GM19043 (cell line): ENCODE results near the gene OSBPL1A.

Experiments used
- ATAC-seq: cut with Tn5 transposase; IDR thresholded peaks from one replicate; pipeline ENCODE4 v1.9.1; 2021; ENCODE audit warnings: low read depth; ENCODE audit not compliant: unreplicated experiment

OSBPL1A gene

GRCh38 chr18:24344509-24344908 is 53.1 kb downstream of the OSBPL1A start:
- ATAC-seq, result no peak

GRCh38 chr18:24342347-24342746 is 55.3 kb downstream of the OSBPL1A start:
- ATAC-seq, result no peak

GRCh38 chr18:24341361-24341760 is 56.3 kb downstream of the OSBPL1A start:
- no peak for ATAC-seq

DNA sequence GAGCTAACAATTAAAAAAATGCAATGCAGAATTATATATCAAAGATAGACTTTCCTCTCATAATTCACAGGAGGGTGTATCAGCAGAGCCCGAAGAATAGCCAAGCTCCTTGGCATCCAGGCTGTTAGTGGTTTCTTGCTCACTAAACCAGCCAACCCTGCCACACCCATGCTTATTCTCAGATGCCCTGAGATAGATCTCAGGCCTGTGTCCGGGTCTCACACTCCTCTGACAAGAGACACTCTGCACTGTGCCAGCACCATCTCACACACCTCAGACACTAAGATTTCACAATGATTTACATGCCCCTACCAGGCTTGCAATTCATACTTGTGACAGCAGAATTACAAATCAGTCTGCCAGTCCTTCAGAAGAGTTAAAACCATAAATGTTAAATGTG is 64.5 kb downstream of the OSBPL1A start:
- no peak for ATAC-seq

GRCh38 chr18:24326211-24326610 is 71.4 kb downstream of the OSBPL1A start:
- no peak for ATAC-seq

DNA sequence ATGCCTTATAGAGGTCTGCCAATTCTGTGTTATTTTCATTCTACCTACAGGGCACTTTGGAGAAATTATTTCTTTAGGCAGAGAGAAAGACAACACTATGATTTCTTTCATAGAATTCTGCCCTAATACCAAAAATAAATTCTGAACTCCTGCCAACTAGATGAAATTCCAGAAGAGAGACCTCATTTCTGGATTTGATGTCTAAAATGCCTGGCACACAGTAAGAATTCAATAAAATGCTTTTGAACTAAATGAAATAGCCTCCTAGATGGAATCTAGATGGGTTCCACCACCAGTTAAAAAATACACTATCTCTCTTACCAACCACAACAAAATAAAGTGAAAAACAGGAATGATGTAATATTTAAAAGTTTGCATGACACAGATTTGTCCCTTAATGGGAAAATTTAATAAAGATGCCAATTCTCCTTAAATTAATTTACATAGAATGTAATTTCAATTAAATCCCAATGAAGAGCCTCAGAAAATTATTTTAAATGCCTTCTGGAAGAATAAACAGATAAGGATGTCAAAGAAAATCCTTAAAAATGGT is 75.0 kb downstream of the OSBPL1A start:
- ATAC-seq, result no peak

- no peak for ATAC-seq
Observed at GRCh38 chr18:24321071-24321470, 76.6 kb downstream of the OSBPL1A start.

GRCh38 chr18:24319757-24320156 is 77.9 kb downstream of the OSBPL1A start:
- no peak for ATAC-seq

DNA sequence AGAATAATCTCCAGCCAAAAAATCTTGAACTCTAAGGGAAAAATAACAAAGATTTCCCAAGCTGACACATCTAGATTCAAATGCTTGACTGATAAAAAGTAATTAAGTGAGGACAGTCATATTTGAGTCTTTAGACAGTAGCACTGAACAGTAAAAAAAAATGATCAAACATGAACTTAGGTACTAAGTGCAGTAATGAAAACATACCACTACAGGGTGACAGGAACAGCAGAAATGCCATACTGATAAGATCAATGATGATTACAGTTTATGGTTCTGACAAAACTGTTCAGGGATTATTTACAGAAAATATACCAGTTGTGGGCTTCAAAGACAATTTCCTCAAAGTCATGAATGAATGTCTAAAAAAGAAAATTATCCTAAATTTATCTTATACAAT is 80.3 kb downstream of the OSBPL1A start:
- ATAC-seq, result no peak

DNA sequence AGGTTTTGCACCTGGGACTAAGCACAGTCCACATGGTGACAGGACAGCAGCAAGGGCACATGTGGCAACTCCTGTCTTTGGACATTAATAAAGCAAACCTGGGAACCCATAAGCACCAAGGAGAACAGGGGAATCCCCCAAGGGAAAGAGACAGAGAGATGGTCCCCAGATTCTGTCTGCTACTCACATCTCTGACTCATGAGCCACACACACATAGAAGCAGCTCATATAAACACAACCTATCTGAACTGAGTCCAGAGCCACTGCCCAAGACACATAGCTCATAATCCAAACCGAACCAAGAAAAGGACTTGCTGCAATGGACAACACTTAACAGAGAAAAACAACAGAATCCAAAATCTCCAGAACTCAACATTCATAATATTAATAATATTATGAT is 82.5 kb downstream of the OSBPL1A start:
- ATAC-seq, result no peak

- no peak for ATAC-seq
Observed at GRCh38 chr18:24306201-24306600, 91.4 kb downstream of the OSBPL1A start.

DNA sequence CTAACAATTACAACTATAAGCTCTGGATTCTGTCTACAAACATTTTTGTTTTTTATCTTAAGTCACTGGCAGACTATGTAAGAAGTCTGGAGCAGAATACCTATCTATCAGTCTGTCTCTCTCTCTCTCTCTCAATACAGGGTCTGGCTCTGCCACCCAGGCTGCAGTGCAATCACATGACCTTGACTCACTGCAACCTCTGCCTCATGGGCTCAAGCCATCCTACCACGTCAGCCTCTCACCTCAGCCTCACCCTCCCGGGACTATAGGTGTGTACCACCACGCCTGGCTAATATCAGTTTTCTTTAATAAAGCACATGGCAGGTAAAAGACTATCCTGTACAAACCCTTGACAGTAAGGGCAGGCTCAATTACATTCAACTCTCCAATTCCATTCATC is 96.9 kb downstream of the OSBPL1A start:
- ATAC-seq, result no peak

GRCh38 chr18:24296276-24296675 is 101.3 kb downstream of the OSBPL1A start:
- ATAC-seq, result no peak

GRCh38 chr18:24293254-24293653 is 104.4 kb downstream of the OSBPL1A start:
- ATAC-seq, result no peak

- no peak for ATAC-seq
Observed at GRCh38 chr18:24278591-24278990, 119.0 kb downstream of the OSBPL1A start.

DNA sequence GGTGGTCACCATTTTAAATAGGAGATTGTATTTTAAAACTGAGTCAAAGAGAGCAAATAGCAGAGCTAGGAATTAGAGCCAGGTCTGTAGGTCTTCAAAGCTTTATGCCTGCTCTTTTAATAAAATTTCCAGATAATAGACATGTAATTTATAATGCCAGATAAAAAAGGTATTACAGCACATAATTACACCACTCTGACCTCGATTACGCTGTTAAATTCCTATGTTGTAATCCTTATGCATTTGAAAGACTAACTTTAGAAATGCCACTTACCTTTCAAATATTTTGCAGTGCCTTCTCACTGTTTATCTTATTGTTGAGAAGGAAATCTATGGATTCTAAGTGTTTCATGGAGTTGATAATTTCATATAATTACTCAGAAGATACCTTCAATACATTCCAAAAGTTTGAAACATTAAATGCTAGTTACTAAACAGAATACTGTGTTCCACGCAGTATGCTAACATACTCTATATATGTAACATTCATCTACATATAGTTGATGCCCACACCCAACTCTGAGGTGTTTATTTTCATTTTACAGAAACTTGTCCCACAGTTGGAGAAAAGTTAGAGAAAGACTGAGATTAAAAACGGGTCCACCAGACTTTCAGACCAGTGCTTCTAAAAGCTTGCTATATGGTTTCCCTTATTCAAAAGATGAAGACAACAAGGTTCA is 120.0 kb downstream of the OSBPL1A start:
- ATAC-seq, result no peak

- ATAC-seq, result no peak
Observed at GRCh38 chr18:24276994-24277393, 120.6 kb downstream of the OSBPL1A start.

DNA sequence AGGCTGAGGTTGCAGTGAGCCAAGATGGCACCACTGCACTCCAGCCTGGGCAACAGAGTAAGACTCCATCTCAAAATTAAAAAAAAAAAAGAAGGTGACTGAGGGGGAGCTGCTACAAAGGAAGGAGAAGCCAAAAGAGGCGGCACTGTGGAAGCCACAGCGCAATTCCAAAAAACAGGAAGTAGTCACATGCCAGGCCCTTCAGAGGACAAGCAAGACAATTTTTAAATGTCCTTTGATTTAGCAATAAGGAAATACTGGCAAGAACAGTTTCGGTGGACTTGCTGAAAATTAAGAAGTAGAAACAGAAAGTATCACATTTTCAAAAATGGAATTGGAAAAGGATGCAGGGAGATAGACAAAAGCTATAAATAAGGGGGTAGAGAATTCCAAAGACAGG is 122.8 kb downstream of the OSBPL1A start:
- no peak for ATAC-seq

GRCh38 chr18:24273596-24273995 is 124.0 kb downstream of the OSBPL1A start:
- no peak for ATAC-seq

DNA sequence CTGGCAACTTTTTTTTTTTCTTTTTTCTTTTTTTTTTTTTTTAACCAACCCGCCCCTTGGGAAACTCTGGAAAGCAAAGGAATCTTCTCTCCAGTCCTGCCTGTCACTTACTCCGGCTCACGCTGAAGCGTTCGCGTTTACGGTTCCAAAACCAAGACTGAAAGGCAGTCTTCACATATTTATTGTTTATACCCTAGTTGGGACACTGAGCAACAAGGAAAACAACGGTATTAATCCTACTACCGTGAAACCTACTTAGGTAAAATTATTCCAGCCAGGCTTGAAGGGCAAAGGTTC is 125.4 kb downstream of the OSBPL1A start:
- no peak for ATAC-seq

DNA sequence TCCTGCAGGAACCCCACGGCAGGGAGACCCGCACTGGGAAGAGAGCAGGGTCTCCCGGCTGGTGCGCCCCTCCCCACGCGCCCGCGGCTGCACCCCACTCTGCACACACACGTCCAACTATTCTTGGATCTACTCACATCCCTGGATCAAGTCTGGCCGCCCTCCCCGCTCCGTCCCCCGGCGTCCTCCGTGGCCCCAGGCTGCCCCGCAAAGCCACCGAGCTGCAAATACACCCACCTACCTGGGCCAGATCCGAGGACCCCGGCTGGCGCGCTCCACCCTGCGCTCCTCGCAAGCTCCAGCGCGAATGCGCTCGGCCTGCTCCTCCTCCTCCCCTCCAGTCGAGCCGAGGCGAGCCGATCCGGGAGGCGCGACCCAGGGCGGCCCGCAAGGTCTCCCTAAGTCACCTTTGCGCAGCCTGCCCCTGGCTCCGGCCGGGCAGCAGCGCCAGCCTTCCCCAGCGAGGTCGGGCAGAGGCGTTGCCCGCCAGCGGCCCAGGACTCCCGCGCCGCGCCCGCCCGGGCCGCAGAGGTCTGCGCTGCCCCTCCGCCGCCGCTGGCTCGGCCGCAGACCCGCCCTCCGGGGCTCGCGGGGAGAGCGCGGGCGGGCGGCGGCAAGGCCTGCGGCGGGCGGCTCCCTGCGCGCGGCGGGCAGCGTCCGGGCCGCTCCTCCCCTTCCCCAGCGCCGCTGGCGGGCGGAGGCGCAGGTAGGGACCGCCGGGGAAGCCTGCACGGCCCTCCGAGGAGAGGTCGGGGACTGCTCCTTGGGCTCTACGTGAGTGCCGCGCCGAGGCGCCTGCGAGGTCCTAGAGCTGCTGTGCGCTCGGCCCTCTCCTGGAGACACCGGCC is 126.0 kb downstream of the OSBPL1A start:
- ATAC-seq, result no peak

- no peak for ATAC-seq
Observed at GRCh38 chr18:24270937-24271380, 126.7 kb downstream of the OSBPL1A start.
